HepG2 (cell line): ENCODE results near the gene MEIOC. TPM values are rescaled to one million over a fixed set of nuclear protein-coding genes. Genes with fewer than 3 reads are reported as not detected.

ENCODE experiments used
- ATAC-seq: fragments of 200-7000 bp; cut with Tn5 transposase; 3 replicates; pipeline ENCODE4 v1.9.1; 2020; ENCODE audit warnings: mild to moderate bottlenecking, moderate library complexity
- BruUV-seq: library from RNA; stranded (reverse); fragments of 400-500 nt; replicated peaks from 2 replicates; lab custom pipeline; 2021; lab: Mats Ljungman, UMichigan
- CTCF ChIA-PET: fragments of 300-600 bp; formaldehyde crosslinking; extraction: SDS; loops from one replicate; lab custom pipeline; 2021; ENCODE audit warnings: low total read pairs, inconsistent platforms, low intra/inter-chr PET ratio; lab: Yijun Ruan, JAX
- POLR2A ChIA-PET: fragments of 350-600 bp; sonication (Branson Sonifier 250); formaldehyde crosslinking; loops from one replicate; lab custom pipeline; 2020; ENCODE audit warnings: antibody characterized with exemption, inconsistent platforms; lab: Yijun Ruan, JAX
- DNase-seq: peaks from one replicate; pipeline ENCODE4 v3.0.0-alpha.2; 2015; ENCODE audit warnings: low spot score
- FAIRE-seq: peaks from 3 replicates; lab custom pipeline; 2011; peaks lifted over from hg19 to GRCh38; lab: Jason Lieb, UNC
- H2AFZ ChIP-seq: one replicate; pipeline ENCODE4 v1.6.1; 2011; ENCODE audit warnings: low read length, inconsistent platforms
- H3K27ac ChIP-seq: fragments of 300-600 bp; 3 replicates; pipeline ENCODE4 v1.8.0; 2011; ENCODE audit warnings: mixed run types, mild to moderate bottlenecking, mixed read lengths, low read length, inconsistent platforms; ENCODE audit not compliant: insufficient read depth; ENCODE audit errors: extremely low read length
- H3K27me3 ChIP-seq, 2 experiments: fragments of 200-600 bp in 1 of 2; 2 replicates in 1 of 2; 3 replicates in 1 of 2; pipeline versions ENCODE4 v1.6.0 to v1.8.0; 2011; ENCODE audit warnings: low read length in 2 of 2, mild to moderate bottlenecking in 2 of 2, moderate library complexity in 2 of 2, inconsistent platforms in 1 of 2; ENCODE audit not compliant: insufficient read depth in 2 of 2, control insufficient read depth in 1 of 2
- H3K36me3 ChIP-seq, 2 experiments: fragments of 200-600 bp in 1 of 2; replicated peaks in 1 of 2; 2 replicates in 1 of 2; 3 replicates in 1 of 2; pipeline versions ENCODE4 v1.5.1 to v1.8.0; 2011; ENCODE audit warnings: low read length in 2 of 2, inconsistent platforms in 1 of 2; ENCODE audit not compliant: insufficient read depth in 2 of 2, control insufficient read depth in 1 of 2
- H3K4me1 ChIP-seq: 2 replicates; pipeline ENCODE4 v1.5.1; 2012; ENCODE audit warnings: low read length, inconsistent platforms; ENCODE audit not compliant: insufficient read depth
- H3K4me2 ChIP-seq: 2 replicates; pipeline ENCODE4 v1.6.0; 2011; ENCODE audit warnings: low read depth, low read length, inconsistent platforms
- H3K4me3 ChIP-seq, 3 experiments: fragments of 200-600 bp in 1 of 3; sonication (generic), shearing (Covaris generic) in 1 of 3; replicated peaks in 1 of 3; 2 replicates each; pipeline ENCODE4 v1.5.1; 2011 to 2016; ENCODE audit warnings: low read length in 3 of 3, inconsistent platforms in 2 of 3, low read depth in 2 of 3, mild to moderate bottlenecking in 2 of 3, control low read depth in 1 of 3, mixed read lengths in 1 of 3; ENCODE audit not compliant: insufficient read depth in 1 of 3
- H3K79me2 ChIP-seq: one replicate; pipeline ENCODE4 v1.6.1; 2011; ENCODE audit warnings: low read length, inconsistent platforms; ENCODE audit not compliant: insufficient read depth
- H3K9ac ChIP-seq: 2 replicates; pipeline ENCODE4 v1.6.0; 2011; ENCODE audit warnings: mild to moderate bottlenecking, low read depth, low read length, inconsistent platforms; ENCODE audit not compliant: insufficient read depth
- H3K9me3 ChIP-seq: 2 replicates; pipeline ENCODE4 v1.5.1; 2012; ENCODE audit warnings: mild to moderate bottlenecking, low read length
- H4K20me1 ChIP-seq: 2 replicates; pipeline ENCODE4 v1.6.0; 2011; ENCODE audit warnings: inconsistent platforms, mild to moderate bottlenecking, low read length, moderate library complexity; ENCODE audit not compliant: insufficient read depth
- CREB1 ChIP-seq, 2 experiments: fragments of 450-650 bp in 1 of 2; IDR thresholded peaks; 2 replicates each; pipeline ENCODE4 v1.6.1; 2016 to 2017; ENCODE audit warnings: control low read depth in 1 of 2, mild to moderate bottlenecking in 1 of 2, missing compliant biosample characterization in 1 of 2, missing genetic modification characterization in 1 of 2
- HES4 ChIP-seq: sonication (generic); formaldehyde crosslinking; IDR thresholded peaks from 2 replicates; pipeline ENCODE4 v1.9.0; 2021; ENCODE audit warnings: mild to moderate bottlenecking, missing genetic modification reagents, borderline replicate concordance
- TRAFD1 ChIP-seq: sonication (generic); formaldehyde crosslinking; IDR thresholded peaks from 2 replicates; pipeline ENCODE4 v1.5.1; 2020; ENCODE audit warnings: missing genetic modification reagents, mild to moderate bottlenecking, borderline replicate concordance
- WGBS: methylation state at CpG from one replicate; pipeline ENCODE4 v1.1.6; 2017; ENCODE audit warnings: low lambda C conversion rate; 5-methylcytosine and 5-hydroxymethylcytosine counted together
- in situ Hi-C: cut with HindIII; loops from 2 replicates; pipeline ENCODE4 v1.10.0; 2017; ENCODE audit warnings: low pct_unique_long_range_greater_than_20kb; ENCODE audit not compliant: extremely low pct_ligation_motif_present
- intact Hi-C: fragments of 100-400 bp; cut with micrococcal nuclease; formaldehyde crosslinking; loops from one replicate; pipeline ENCODE4 v1.10.0; 2022; ENCODE audit not compliant: unreplicated experiment
- polyA plus RNA-seq, 8 experiments: library from polyadenylated mRNA; depleted of rRNA in 3 of 8; stranded (reverse) in 7 of 8; unstranded in 1 of 8; fragments of >200 nt; fragmentation: Illumina TruSeq in 4 of 8; extraction: Trizol in 4 of 8; gene quantifications; 2 replicates each; pipeline versions ENCODE4 v1.2.1 to v1.2.3, GENCODE V29; 2011 to 2016; ENCODE audit warnings: low read depth in 4 of 8, missing spikeins in 1 of 8, mixed read lengths in 1 of 8; ENCODE audit not compliant: insufficient read depth in 1 of 8
- total RNA-seq, 5 experiments: library from RNA; depleted of rRNA; stranded (reverse); fragments of >200 nt; fragmentation: Illumina TruSeq; extraction: Trizol; gene quantifications; 2 replicates each; pipeline ENCODE4 v1.2.3, GENCODE V29; 2016; ENCODE audit warnings: low read depth in 1 of 5
- TF ChIP-seq, protein P1 (sequence below): IDR thresholded peaks from 2 replicates; pipeline ENCODE4 v1.4.0; 2020; ENCODE audit warnings: mild to moderate bottlenecking, missing genetic modification reagents

Gene MEIOC
- total and polyA plus RNA-seq, 2 of the 13 experiments (the other 11 are each of a cell fraction or from before 2014, with no cell fraction given) = 0.04 to 0.15 TPM

DNA sequence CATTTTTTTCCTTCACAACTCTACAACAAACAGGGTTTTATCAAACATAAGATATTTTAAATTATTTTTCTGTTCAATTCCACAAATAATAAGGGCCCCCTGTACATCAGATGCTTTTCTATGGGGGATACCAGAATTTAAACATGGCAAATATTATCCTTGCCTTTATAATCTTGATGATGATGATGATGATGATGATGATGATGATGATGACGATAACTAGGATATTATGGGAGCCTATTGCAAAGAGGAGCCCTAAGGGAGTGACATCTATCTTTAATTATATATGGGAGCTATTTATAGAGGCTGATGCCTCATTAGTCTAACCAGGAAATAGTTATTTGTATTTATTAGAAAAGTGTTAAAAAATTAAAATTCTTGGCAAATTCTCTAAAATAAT, 6.8 kb downstream of the MEIOC start:
- Histone ChIP-seq H3K4me3 (no peak overlapping the region), H3K9ac (no peak overlapping the region), H3K9me3 (no peaks in the 10 kb centered on the region), H3K27ac (no peak overlapping the region), H3K27me3 (no peaks in the 10 kb centered on the region), H3K4me2 (no peak overlapping the region), H3K79me2 (no peaks in the 10 kb centered on the region), H2AFZ (no peak overlapping the region), H3K4me1 (no peaks in the 10 kb centered on the region), H4K20me1 (no peaks in the 10 kb centered on the region), H3K36me3 (no peaks in the 10 kb centered on the region)
- ChIA-PET CTCF (no interaction called here), POLR2A (no interaction called here)
- intact Hi-C loops (no loop called here), in situ Hi-C loops (no loop called here)
- ATAC-seq (no peak), FAIRE-seq (no peak), DNase-seq (no peak)
- no TSS peak for BruUV-seq
- 2% methylated on average over 1 of the region's 1 CpG for whole genome bisulfite sequencing
- TF ChIP-seq TRAFD1 (CRISPR knock-in tag) (no peak), CREB1 (IDR thresholded peaks at IDR 0.05) (peak; percentile 90), CREB1 (CRISPR knock-in tag; IDR thresholded peaks at IDR 0.05) (no peak), HES4 (CRISPR knock-in tag) (no peak)
- TF ChIP-seq, protein P1, sequence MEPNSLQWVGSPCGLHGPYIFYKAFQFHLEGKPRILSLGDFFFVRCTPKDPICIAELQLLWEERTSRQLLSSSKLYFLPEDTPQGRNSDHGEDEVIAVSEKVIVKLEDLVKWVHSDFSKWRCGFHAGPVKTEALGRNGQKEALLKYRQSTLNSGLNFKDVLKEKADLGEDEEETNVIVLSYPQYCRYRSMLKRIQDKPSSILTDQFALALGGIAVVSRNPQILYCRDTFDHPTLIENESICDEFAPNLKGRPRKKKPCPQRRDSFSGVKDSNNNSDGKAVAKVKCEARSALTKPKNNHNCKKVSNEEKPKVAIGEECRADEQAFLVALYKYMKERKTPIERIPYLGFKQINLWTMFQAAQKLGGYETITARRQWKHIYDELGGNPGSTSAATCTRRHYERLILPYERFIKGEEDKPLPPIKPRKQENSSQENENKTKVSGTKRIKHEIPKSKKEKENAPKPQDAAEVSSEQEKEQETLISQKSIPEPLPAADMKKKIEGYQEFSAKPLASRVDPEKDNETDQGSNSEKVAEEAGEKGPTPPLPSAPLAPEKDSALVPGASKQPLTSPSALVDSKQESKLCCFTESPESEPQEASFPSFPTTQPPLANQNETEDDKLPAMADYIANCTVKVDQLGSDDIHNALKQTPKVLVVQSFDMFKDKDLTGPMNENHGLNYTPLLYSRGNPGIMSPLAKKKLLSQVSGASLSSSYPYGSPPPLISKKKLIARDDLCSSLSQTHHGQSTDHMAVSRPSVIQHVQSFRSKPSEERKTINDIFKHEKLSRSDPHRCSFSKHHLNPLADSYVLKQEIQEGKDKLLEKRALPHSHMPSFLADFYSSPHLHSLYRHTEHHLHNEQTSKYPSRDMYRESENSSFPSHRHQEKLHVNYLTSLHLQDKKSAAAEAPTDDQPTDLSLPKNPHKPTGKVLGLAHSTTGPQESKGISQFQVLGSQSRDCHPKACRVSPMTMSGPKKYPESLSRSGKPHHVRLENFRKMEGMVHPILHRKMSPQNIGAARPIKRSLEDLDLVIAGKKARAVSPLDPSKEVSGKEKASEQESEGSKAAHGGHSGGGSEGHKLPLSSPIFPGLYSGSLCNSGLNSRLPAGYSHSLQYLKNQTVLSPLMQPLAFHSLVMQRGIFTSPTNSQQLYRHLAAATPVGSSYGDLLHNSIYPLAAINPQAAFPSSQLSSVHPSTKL (CRISPR knock-in tag) = no peak
